ENCODE data around the gene MPZL2.

GRCh38 chr11:118223992-118224391 is 40.1 kb downstream of the MPZL2 start:
- TF ChIP-seq CTCF (conservative IDR thresholded peaks at IDR 0.05; ENCODE audit: low read depth in 2 of 2) (no peak), EZH2 (IDR thresholded peaks at IDR 0.05; ENCODE audit: low read depth, unreplicated experiment) (no peak)
